GM21825 (cell line): ENCODE data around the gene CNOT3.

ENCODE experiments used
- ATAC-seq: cut with Tn5 transposase; IDR thresholded peaks from one replicate; pipeline ENCODE4 v1.9.1; 2021; ENCODE audit warnings: mild to moderate bottlenecking, moderate library complexity; ENCODE audit not compliant: unreplicated experiment

Gene CNOT3

DNA sequence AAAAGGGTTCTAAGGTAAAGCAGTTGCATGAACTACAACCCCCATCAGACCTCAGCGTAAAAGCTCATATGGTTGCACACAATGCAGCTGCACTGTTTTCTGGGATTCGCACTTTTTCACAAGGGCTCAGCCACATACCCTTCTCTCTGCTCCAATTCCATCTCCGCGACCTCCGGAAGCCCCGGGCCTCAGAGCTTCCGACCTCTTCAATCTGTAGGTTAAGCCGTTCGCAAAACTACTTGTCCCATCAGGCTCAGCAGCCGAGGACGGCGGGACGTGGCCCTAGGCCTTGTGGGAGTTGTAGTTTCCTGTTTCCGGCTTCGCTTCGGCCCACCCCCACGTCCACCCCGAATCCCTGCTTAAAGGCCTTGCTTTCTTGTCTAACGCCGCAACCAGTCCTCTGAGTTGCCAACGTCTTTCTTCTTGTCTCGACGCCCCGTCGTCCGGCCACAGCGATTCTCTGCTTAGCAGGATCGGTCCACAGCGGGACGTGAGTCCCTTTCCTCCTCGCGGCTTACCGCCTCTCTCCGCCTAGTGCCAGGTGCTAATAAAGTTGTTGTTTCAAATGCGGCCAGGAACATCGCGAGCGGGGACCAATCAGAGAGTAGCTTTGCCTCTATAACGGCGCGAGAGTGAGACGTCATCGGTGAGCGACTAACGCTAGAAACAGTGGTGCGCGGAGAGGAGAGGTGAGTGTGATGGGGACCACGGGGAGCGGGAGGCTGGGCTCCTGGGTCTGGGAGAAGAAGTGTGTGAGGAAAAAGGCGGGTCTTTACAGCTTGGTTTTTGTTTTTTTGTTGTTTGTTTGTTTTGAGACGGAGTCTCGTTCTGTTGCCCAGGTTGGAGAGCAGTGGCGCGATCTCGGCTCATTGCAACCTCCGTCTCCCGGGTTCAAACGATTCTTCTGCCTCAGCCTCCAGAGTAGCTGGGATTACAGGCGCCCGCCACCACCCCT lies 22.2 kb upstream of the CNOT3 start, which contains the start of the genes PRPF31 and TFPT:
Gene PRPF31 (plus strand): TSS at position 646 of the 955 bp plus-strand sequence. CDS start 2,525 bp downstream, outside the sequence.
Gene TFPT (minus strand): TSS at position 549 of the 955 bp plus-strand sequence. CDS start 388 bp downstream, at position 161.
- ATAC-seq = peak; percentile 62

DNA sequence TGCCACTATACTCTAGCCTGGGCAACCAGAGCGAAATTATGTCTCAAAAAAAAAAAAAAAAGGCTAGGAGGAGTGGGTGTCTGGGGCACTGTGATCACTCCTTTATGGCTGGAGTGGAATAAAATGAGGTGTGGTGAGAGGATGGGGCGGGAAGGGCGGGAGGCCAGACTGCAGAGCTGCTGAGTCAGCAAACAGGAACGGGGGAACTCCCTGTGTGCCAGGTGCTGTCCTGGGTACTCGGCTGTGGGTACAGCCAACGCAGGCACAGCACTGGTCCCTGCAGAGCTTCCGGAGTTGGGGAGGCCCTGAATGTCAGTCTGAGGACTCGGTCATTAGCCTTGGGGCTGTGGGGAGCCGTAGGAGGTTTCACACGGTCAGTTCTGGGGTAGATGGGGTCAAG lies 16.3 kb upstream of the CNOT3 start:
- no peak for ATAC-seq

DNA sequence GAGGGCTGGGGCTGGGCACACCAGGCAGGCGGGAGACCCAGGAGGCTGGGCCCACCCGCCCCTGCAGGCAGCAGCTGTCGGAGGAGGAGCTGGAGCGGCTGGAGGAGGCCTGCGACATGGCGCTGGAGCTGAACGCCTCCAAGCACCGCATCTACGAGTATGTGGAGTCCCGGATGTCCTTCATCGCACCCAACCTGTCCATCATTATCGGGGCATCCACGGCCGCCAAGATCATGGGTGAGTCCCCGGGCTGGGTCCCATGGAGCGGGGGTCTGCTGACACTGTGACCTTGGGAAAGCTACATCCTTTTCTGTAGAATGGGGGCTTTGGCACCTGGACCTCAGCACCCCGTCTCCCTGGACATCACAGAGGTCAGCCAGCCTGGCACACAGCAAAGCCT lies 13.9 kb upstream of the CNOT3 start:
- no peak for ATAC-seq

DNA sequence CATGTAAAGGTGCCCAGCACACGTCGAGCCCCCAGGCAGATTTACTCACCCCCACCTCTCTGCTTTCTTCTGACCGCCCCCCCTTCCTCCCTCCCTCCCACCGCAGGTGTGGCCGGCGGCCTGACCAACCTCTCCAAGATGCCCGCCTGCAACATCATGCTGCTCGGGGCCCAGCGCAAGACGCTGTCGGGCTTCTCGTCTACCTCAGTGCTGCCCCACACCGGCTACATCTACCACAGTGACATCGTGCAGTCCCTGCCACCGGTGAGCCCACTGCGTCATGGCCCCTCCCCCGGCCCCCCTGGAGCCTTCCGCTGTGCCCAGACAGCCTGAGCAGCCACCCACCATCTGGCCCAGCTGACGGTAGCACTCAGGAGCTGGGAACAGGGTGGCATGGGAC lies 13.2 kb upstream of the CNOT3 start:
- ATAC-seq = no peak

DNA sequence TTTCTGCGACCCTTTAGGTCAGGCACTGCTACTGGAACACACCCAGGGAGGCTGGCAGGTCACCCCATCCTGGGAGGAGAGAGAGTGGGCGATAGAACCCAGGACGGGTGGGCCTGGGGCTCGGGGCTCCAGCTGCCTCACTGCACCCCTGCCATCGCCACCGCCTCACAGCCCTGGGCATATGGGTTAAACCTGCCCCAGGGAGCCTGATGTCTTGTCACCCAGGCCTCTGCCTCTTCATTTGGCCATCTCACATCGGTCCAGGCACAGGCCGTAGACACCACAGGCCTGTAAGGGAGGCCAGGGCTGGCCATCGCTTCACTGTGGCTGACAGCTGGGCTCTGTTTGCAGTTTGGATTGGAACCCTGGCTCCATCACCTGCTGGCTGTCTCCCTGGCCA lies 11.8 kb upstream of the CNOT3 start:
- ATAC-seq = no peak

DNA sequence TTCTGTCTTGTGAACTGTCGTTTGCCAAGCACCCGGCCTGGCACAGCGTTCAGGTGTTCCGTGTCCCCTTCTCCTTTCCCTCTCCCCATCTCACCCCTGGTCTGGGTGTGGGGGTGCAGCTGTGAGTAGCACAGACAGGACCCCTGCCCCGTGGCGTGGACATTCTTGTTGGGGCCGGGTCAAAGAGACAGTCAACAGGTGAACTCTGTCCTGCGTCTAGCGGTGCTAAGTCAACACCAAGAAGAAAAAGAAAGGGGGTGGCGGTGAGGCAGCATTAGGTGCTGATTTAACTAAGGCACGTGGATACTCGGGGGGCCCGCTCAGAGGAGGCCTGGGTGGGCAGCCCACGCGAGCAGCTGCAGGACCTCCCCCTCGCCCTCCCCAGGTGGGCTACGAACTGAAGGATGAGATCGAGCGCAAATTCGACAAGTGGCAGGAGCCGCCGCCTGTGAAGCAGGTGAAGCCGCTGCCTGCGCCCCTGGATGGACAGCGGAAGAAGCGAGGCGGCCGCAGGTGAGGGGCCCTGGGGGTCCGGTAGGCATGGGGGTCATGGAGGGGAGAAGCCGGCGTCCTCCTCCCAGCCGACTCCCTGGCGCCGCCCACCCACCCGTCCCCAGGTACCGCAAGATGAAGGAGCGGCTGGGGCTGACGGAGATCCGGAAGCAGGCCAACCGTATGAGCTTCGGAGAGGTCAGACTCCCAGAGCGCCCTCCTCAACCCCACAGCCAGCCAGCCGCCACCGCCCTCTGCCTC lies 9.7 kb upstream of the CNOT3 start:
- ATAC-seq = no peak

DNA sequence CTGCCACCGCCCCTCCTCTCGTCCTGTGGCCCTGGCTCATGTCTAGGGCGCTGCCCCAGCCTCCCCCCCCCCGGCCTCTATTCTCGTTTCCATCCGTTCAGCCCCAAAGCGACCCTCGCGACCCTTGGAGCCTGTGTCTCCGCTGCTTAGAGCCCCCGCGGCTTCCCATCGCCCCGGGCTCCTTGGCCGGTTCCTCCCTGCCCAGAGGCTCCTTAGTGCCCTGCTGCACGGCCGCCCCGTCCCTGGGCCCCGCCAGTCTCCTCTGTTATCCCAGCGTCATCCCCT lies 9.2 kb upstream of the CNOT3 start:
- ATAC-seq = no peak

DNA sequence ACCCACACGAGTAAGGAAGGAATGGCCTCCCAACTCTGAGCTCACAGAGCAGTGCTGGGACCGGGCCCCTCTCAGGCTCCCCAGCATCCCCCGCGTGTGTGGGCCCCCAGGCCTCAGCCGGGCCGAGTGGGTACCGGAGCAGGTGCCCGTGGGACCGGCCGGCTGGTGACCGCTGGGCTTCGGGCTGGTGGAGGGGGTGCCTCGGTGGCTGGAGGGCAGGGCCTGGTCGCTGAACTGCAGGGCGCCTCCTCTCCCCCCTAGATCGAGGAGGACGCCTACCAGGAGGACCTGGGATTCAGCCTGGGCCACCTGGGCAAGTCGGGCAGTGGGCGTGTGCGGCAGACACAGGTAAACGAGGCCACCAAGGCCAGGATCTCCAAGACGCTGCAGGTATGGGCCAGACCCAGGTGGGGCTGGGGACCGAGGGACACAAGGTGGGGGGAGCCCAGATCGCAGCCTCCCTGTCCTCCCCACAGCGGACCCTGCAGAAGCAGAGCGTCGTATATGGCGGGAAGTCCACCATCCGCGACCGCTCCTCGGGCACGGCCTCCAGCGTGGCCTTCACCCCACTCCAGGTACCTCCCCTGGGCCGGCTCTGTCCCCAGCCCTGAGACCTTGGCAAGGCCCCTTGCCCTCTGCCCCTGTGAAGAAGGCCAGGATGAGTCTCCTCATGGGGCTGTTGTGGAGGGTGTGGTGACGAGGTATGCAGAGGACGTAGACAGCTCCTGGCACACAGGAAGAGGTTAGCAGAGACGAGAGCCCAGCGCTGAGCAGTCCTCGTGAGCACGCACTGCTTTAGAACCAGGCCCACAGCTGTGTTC lies 8.6 kb upstream of the CNOT3 start:
- ATAC-seq = no peak

DNA sequence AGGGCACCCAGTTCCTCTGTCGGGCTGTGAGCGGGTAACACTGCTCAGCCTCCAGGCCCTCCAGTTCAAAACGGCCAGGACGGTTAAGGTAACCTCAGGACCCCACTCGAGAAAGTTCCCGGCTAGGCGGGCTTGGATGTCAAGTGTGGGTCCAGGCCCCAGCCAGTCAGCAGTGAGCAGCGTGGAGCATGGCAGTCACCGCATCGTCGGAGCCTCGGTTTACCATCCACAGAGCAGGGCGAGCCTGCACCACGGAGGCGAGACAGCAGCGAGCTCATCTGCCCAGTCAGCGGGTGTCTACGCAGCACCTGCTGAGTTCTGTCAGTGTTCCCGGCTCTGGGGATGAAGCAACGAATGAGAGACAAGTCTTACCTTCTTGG lies 8.0 kb upstream of the CNOT3 start:
- ATAC-seq = no peak

DNA sequence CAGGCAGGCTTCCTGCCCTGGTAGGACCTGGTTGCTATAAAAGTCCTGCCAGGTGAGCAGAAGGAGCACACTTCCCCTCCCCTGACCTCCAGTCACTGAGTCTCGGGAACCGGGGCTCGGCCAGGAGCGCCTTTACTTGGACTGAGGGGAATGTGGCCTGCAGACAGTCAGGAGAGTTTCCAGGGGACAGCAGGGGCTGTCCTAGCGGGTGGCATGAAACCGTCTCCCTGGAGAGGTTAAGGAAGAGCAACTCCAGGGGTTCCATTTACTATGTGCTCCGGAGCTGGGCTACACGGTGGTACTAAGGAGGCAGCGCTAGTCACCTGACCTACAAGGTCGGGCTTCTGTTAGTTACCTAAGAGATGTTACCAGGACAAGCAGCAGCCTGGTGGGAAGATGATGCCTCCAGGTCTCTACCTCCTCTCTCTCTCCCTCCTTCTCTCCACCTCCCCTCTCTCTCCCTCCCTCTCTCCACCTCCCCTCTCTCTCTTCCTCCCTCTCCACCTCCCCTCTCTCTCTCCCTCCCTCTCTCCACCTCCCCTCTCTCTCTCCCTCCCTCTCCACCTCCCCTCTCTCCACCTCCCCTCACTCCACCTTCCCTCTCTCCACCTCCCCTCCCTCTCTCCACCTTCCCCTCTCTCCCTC lies 4.1 kb upstream of the CNOT3 start:
- ATAC-seq = no peak

DNA sequence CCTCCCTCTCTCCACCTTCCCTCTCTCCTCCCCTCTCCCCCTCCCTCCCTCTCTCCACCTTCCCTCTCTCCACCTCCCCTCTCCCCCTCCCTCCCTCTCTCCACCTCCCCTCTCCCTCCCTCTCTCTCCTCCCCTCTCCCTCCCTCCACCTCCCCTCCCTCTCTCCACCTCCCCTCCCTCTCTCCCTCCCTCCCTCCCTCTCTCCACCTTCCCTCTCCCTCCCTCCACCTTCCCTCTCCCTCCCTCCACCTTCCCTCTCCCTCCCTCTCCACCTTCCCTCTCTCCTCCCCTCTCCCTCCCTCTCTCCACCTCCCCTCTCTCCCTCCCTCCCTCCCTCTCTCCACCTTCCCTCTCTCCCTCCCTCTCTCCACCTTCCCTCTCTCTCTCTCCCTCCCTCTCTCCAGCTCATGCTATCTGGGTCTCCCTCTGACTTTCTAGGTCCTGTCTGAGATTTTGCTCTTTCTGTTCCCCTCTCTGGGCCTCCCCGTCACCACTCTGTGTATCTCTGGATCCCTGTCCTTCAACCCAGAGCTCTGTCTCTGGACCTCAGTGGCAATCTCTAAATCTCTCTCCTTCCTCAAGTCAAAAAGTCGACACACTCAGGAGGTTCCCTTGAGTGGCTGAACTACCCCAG lies 3.5 kb upstream of the CNOT3 start:
- ATAC-seq = no peak

DNA sequence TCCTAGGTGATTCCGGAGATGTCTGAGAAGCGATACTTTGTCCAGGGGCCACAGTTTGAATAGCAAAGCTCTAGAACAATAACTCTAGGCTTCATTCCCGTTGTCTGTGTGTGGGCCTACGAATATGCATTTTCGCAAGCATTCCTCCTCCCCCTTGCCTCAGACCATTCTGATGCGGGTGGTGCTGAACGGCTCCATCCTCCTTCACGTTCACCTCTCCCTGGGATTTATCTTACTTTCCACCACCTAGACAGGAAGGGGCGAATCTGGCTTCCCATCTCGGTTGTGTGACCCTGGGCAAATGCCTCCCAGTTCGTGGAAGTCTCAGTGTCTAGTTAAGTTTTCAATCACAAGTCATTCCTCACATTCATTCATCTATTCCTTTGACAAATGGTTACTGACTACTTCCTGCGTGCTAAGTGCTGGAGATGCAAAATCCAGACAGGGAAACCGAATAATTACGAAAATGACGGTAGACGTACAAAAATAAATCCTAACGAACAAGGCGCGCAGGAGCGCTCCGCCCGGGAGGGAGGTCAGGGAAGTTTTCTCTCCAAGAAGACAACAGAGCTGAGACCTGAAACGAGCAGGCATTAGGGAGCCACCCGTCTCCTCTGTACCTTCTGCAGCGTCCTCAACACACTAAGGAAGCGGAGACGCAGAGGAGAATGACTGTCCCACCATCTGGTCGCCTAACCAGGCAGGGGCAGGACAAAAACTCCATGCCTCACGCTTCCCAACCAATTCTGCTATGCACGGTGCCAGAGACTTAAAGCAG lies 1.3 kb upstream of the CNOT3 start:
- ATAC-seq = no peak

DNA sequence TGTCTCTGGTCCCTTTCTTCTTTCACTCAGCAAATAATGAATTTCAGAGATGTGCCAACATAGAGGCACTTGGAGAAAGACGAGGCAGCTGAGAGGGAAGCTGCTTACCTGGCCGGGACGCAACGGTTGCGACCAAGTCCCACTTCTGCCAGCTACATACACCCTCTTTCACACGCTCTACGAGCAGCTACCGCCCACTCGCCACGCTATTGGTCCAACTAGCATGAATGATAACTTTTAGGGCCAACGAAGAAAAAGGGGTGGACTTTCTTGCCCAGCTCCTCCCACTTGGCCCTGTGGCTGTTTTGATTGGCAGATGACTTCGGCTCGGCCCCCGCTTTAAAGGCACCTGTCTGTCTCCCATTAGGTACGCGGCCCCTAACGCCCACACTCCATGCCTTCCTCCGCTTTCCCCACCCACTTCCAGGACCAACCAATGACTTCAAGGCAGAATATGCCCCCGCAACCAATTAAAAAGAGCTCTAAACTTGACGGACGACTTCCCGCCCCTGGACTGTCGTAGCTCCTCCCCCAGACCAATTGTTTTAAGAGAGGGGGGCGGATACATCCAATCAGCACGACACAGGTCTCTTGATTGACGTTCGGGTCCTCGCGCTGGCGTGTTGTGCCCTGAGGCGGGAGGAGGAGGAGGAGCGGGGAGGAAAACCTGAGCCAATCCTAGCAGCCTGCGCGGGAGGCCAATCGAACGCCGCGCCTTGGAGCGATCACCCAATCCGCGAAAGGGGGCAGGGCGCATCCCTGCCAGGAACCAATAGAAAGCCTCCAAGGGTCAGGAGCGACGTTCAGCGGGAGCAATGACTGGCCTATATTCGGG lies 481 bp upstream of the CNOT3 start:
- peak; percentile 74 for ATAC-seq

DNA sequence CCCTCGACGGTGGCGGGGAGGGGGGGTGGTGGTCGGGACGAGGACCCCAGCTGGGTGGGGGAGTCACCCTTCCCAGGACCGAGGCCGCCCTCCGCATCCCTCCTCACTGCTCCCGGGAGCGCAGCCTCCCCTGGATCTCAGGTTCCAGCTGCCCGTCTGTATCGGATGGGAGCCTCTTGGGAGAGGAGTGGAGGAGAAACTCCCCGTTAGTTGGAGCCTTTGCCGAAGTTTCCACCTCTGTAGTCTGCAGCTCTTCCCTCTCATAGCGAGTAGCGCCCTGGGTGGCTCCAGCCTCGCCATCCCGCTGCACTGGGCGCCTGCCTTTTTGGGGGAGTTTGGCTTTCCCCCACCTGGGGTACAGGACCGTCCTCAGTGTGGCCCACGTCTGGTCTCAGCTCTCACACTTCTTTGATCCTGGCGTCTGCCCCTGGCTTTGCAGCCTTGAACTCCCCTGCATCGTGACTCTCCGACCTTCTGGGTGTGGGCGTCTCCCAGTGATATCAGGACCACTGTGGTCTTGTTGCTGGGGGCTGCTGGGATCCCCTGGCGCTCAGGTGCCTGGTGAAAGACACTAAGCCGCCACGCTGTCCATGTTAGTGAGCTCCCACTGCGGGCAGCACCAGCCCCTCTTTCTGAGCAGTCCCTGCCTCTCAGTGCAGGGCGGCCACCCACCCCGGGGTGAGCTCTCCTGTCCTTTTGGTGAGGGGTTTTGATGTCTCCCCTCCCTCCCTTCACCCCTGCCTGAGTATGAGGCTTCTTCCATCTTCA lies 1.1 kb downstream of the CNOT3 start:
- ATAC-seq = no peak

DNA sequence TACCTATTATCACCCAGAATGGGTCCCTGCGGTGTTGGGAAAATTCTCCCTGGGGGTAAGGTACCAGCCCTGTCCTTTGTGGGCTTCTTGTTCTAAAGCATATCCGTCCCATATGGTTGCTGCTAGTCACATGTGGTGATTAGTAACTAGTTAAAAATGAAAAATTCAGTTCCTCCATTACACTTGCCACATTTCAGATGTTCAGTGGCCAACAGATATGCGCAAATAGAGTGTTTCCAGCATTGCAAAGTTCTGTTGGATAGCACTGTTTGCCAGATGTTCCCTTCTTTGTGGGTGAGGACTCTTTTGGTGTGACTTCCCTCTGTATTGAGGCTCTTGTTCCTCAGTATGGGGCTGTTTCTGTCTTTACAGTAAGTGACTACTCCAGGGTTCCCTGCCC lies 3.8 kb downstream of the CNOT3 start:
- no peak for ATAC-seq

DNA sequence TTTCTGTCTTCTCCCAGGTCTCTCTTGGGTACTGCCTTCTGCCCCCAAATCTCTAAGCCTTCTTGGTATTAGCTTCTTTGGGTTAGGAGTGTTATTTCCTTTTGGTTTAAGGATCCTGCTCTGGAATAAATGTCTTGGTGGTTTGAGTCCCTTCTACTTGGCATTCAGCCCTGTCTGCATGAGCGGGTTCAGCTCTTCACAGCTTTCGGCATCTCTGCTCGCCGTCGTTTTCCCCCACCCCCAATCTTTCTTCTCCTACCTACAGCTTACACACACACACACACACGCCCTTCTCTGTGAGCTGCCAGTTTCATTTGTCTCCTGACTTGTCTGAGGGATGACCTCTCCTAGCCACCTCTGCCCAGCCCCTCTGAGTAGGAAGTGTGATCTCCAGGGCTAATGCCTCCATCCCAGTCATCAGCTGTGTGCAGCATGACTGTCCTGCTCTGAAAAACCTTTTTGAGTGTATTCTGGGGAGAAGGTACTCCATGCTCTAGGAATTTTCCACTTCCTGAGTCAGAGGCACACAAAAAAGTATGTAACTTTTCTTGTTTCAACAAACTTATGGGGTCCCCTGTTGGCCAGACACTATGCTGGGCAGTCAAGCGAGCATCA lies 4.7 kb downstream of the CNOT3 start:
- ATAC-seq = no peak

DNA sequence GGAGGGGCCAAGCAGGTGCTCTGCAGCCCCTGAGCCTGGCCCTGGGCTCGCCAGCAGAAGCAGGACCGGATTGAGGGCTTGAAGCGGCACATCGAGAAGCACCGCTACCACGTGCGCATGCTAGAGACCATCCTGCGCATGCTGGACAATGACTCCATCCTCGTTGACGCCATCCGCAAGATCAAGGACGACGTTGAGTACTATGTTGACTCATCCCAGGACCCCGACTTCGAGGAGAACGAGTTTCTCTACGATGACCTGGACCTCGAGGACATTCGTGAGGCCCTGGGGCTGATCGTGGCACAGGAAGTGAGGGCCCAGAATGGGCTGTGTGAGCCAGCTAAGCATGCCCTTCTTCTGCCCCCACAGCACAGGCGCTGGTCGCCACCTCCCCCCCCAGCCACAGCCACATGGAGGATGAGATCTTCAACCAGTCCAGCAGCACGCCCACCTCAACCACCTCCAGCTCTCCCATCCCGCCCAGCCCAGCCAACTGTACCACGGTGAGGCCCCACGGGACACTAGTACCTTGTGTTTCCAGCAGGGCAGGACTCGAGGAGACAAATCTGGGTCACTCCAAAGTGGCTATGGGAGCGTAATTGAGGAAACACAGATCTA lies 8.1 kb downstream of the CNOT3 start:
- ATAC-seq = no peak
